Body of pancreas (tissue), 4 donors: ENCODE results near the gene SPOCD1.

Experiments
- POLR2A ChIP-seq, 3 donors: fragments of 450-650 bp; IDR thresholded peaks; one replicate each; pipeline ENCODE4 v1.6.1; 2016; ENCODE audit warnings: antibody characterized with exemption in 3 of 3, mild to moderate bottlenecking in 2 of 3
- TF ChIP-seq, protein P1 (sequence below), 7 experiments: fragments of 450-650 bp in 4 of 7; fragments of 200-600 bp in 3 of 7; sonication (generic) in 3 of 7; IDR thresholded peaks; one replicate each; pipeline ENCODE4 v1.5.1; 2016 to 2019; ENCODE audit warnings: antibody characterized with exemption in 7 of 7

DNA sequence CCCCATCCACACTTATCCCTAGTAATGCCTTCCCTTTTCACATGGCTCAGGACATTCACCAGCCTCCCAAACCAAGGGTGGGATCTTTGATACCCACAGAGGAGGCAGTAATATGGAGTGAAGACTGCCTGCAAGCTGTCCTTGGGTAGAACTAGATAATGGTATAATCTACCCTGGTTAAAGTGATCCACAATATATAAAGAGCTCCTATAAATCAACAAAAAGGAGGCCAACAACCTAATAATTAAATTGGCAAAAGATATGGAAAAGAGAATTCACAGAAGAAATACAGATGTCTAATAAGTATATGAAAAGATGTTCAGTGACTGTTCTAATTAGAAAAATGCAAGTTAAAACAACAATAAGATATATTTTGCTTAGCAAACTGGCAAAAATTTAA, 30.7 kb upstream of the SPOCD1 start:
- TF ChIP-seq, protein P1, sequence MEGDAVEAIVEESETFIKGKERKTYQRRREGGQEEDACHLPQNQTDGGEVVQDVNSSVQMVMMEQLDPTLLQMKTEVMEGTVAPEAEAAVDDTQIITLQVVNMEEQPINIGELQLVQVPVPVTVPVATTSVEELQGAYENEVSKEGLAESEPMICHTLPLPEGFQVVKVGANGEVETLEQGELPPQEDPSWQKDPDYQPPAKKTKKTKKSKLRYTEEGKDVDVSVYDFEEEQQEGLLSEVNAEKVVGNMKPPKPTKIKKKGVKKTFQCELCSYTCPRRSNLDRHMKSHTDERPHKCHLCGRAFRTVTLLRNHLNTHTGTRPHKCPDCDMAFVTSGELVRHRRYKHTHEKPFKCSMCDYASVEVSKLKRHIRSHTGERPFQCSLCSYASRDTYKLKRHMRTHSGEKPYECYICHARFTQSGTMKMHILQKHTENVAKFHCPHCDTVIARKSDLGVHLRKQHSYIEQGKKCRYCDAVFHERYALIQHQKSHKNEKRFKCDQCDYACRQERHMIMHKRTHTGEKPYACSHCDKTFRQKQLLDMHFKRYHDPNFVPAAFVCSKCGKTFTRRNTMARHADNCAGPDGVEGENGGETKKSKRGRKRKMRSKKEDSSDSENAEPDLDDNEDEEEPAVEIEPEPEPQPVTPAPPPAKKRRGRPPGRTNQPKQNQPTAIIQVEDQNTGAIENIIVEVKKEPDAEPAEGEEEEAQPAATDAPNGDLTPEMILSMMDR (IDR thresholded peaks at IDR 0.05): no peak
- TF ChIP-seq POLR2A (IDR thresholded peaks at IDR 0.05): no peak
